Kidney epithelial cell (primary cell): ENCODE results near the gene TMEM140. TPM values are rescaled to one million over a fixed set of nuclear protein-coding genes. Genes with fewer than 3 reads are reported as not detected.

Experiments
- DNase-seq: peaks from one replicate; pipeline ENCODE4 v3.0.0-alpha.2; 2010; ENCODE audit warnings: low read depth
- H3K27me3 ChIP-seq: 2 replicates; pipeline ENCODE4 v1.6.0; 2011; ENCODE audit warnings: low read length; ENCODE audit not compliant: control insufficient read depth, insufficient read depth
- H3K36me3 ChIP-seq: 2 replicates; pipeline ENCODE4 v1.5.1; 2011; ENCODE audit warnings: low read length; ENCODE audit not compliant: control insufficient read depth, insufficient read depth
- H3K4me3 ChIP-seq: 2 replicates; pipeline ENCODE4 v1.5.1; 2011; ENCODE audit warnings: low read depth, mild to moderate bottlenecking, control low read depth, low read length
- total RNA-seq: library from RNA; depleted of rRNA; stranded (reverse); fragments of >200 nt; gene quantifications from 2 replicates; pipeline ENCODE4 v1.2.3, GENCODE V29; 2015
- TF ChIP-seq, protein P1 (sequence below): IDR thresholded peaks from 2 replicates; pipeline ENCODE4 v1.5.1; 2011; ENCODE audit warnings: mild to moderate bottlenecking, moderate library complexity, low read length, control low read depth, inconsistent platforms; ENCODE audit not compliant: insufficient read depth, poor library complexity, severe bottlenecking

The TMEM140 gene
- total RNA-seq, 1 donor from 2014 or later, result 1.8 TPM

DNA sequence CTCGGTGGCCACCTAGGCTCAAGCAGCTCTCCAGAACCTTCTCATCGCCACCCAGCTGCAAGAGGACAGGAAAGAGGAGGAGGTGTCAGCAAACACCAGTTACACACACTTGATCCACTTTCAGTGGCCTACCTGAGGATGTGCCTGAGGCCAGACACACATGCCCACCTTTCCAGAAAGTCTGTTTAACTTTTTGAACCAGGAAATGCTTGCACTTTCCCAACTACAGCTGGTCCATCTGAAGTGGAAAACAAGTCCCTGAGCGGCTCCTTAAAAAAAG is 38.3 kb downstream of the TMEM140 start:
- DNase-seq, result no peak
- no peaks in the 10 kb centered on the region for H3K27me3 ChIP-seq
- H3K36me3 ChIP-seq, result peaks cover 7% of the 10 kb centered on the region
- TF ChIP-seq, protein P1, sequence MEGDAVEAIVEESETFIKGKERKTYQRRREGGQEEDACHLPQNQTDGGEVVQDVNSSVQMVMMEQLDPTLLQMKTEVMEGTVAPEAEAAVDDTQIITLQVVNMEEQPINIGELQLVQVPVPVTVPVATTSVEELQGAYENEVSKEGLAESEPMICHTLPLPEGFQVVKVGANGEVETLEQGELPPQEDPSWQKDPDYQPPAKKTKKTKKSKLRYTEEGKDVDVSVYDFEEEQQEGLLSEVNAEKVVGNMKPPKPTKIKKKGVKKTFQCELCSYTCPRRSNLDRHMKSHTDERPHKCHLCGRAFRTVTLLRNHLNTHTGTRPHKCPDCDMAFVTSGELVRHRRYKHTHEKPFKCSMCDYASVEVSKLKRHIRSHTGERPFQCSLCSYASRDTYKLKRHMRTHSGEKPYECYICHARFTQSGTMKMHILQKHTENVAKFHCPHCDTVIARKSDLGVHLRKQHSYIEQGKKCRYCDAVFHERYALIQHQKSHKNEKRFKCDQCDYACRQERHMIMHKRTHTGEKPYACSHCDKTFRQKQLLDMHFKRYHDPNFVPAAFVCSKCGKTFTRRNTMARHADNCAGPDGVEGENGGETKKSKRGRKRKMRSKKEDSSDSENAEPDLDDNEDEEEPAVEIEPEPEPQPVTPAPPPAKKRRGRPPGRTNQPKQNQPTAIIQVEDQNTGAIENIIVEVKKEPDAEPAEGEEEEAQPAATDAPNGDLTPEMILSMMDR, result no peak
- no peak overlapping the region for H3K4me3 ChIP-seq

DNA sequence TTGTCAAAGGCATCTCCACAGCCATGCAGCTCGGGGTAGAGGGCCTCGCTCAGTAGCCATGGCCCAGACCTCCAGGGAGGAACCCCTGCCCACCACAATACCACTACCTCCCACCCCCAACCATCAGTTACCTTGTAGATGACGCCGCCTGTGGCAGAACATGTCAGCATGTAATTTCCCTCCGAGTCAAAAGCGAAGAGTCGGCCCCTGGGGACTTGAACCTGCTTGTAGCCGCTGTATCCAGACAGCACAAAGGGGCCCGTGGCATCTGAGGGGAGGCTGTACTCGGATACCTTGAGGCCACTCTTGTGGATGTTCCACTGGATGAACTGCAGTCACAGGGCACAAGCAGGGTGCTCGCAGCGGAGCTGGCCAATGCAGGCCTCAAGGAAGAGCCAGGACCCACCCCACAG is 39.0 kb downstream of the TMEM140 start:
- Histone ChIP-seq H3K27me3 (no peaks in the 10 kb centered on the region), H3K4me3 (no peak overlapping the region), H3K36me3 (peaks cover 7% of the 10 kb centered on the region)
- TF ChIP-seq, protein P1, result no peak
- DNase-seq, result no peak

DNA sequence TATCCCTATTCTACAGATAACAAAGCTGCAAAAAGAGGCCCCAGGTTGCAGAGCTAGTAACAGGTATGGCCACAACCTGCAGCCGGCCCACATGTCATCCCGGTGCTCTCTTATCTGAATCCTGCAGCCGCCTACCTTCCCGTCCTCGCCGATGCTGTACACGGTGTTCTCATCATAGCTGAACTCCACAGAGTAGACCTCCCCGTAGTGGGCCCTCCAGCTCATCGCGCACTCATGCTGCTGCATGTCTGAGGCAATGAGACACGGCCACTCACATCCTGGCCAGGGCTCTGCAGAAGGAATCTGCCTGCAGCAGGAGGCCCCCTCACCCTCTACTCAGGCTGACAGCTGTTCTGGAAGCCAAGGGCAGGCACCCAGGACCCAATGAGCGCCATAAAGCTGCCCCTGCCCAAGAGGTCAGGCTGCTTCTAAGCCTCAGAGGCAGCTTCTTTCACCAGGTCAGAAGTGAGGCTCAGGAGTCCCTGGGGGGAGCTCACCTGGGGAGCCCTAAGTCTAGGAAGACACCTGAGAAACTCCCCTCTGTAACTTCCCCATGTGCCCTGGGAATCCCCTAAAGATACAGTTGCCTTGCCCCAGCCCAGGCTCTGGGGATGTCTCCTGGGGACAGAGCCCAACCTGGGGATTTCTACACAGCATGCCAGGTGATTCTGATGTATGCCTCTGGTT is 40.6 kb downstream of the TMEM140 start:
- TF ChIP-seq, protein P1, result no peak
- no peak for DNase-seq
- H3K4me3 ChIP-seq, result no peak overlapping the region
- H3K36me3 ChIP-seq, result peaks cover 9% of the 10 kb centered on the region
- H3K27me3 ChIP-seq, result no peaks in the 10 kb centered on the region

DNA sequence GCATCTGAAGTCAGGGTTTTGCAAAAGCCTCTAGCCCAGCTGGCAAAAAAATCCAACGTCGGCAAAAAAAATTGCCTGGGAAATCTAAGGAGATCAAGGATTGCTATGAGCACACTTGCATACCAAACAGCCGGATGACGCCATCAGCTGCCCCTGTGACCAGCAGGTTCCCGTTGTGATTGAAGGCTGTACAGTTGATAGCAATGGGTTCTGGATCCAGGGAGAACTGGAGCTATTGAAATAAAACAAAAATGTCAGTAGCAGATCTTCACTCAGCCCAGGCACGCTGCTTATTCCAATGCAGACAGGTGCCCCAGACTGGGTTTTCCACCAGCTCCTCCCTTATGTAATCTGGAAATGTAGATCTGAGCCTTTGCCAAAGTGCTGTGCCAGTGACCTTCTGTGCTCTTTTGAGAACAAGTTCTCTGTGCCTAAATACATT is 41.4 kb downstream of the TMEM140 start:
- no peaks in the 10 kb centered on the region for H3K27me3 ChIP-seq
- TF ChIP-seq, protein P1, result no peak
- peaks cover 9% of the 10 kb centered on the region for H3K36me3 ChIP-seq
- no peak overlapping the region for H3K4me3 ChIP-seq
- no peak for DNase-seq

DNA sequence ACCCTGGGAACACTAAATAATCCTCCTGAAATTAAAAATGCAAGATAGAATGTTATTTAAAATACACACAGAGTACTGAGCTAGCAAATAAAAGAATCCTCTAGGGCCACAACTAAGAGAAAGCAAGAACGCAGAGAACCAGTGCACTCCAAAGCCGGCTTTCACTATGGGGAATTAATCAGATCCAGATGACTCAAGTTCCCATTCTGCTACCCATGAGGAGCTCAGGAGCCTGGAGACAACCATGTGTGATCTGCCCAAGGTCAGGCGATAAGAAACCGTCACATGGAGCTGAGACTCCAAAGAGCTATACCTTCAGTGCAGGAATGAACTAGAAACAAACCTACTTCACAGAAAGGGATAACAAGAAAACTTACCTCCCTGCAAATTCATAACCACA is 42.1 kb downstream of the TMEM140 start:
- peaks cover 9% of the 10 kb centered on the region for H3K36me3 ChIP-seq
- H3K4me3 ChIP-seq, result no peak overlapping the region
- H3K27me3 ChIP-seq, result no peaks in the 10 kb centered on the region
- TF ChIP-seq, protein P1, result no peak
- no peak for DNase-seq

DNA sequence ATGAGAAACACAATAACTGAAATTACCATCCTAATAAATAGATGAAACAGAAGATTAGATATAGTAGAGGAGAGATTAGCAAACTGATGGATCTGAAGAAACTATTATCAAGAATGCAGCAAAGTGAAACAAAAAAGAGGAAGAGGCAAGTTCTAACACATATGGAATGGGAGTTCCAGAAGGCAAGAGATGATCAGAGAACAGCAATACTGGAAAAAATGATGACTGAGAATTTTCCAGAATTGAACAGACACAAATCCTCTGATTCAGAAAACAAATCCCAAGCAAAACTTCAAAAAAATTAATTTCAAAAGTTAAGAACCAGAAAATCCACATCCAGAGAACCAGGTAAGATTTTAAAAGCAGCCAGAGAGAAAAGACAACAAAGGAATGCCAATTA is 42.8 kb downstream of the TMEM140 start:
- H3K27me3 ChIP-seq, result no peaks in the 10 kb centered on the region
- H3K4me3 ChIP-seq, result no peak overlapping the region
- DNase-seq, result no peak
- TF ChIP-seq, protein P1, result no peak
- H3K36me3 ChIP-seq, result peaks cover 9% of the 10 kb centered on the region
